ENCODE results near the gene JAZF1.

DNA sequence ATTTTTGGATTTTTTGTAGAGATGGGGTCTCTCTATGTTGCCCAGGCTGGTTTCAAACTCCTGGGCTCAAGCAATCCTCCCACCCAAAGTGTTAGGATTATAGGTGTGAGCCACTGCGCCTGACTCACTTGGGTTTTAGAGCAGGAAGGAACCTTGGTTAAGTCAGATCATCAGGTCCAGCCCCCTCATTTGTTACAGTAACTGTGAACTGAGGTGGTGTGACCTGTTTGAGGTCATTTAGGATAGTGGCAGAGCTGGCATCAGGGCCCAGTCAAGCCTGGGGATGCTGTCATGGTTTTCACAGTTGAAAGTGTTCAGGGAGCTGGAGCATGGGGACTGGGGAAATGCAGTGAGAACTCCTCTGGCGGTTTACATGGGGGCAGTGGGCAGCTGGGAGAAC, 281.0 kb downstream of the JAZF1 start:
- TF ChIP-seq POLR2AphosphoS5 (IDR thresholded peaks at IDR 0.05; ENCODE audit: low read depth, low read length), result no peak
- TF ChIP-seq TAF1 (IDR thresholded peaks at IDR 0.05; ENCODE audit: borderline replicate concordance, insufficient read depth, low read length), result no peak
- TF ChIP-seq, protein P1, sequence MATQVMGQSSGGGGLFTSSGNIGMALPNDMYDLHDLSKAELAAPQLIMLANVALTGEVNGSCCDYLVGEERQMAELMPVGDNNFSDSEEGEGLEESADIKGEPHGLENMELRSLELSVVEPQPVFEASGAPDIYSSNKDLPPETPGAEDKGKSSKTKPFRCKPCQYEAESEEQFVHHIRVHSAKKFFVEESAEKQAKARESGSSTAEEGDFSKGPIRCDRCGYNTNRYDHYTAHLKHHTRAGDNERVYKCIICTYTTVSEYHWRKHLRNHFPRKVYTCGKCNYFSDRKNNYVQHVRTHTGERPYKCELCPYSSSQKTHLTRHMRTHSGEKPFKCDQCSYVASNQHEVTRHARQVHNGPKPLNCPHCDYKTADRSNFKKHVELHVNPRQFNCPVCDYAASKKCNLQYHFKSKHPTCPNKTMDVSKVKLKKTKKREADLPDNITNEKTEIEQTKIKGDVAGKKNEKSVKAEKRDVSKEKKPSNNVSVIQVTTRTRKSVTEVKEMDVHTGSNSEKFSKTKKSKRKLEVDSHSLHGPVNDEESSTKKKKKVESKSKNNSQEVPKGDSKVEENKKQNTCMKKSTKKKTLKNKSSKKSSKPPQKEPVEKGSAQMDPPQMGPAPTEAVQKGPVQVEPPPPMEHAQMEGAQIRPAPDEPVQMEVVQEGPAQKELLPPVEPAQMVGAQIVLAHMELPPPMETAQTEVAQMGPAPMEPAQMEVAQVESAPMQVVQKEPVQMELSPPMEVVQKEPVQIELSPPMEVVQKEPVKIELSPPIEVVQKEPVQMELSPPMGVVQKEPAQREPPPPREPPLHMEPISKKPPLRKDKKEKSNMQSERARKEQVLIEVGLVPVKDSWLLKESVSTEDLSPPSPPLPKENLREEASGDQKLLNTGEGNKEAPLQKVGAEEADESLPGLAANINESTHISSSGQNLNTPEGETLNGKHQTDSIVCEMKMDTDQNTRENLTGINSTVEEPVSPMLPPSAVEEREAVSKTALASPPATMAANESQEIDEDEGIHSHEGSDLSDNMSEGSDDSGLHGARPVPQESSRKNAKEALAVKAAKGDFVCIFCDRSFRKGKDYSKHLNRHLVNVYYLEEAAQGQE (IDR thresholded peaks at IDR 0.05; ENCODE audit: insufficient read depth in 1 of 2, low read depth in 2 of 2, low read length in 2 of 2), result no peak
